ENCODE measurements around the gene SLC8A1.

GRCh38 chr2:40100676-40101075, 351.2 kb downstream of the SLC8A1 start:
- no peak for TF ChIP-seq CTCF (IDR thresholded peaks at IDR 0.05)
- TF ChIP-seq POLR2A (IDR thresholded peaks at IDR 0.05), result no peak
